OCI-LY7 (cell line): ENCODE measurements around the gene RHBDD1.

Experiments
- CTCF ChIP-seq: fragments of 200-600 bp; sonication (generic); conservative IDR thresholded peaks from 2 replicates; pipeline ENCODE4 v1.5.1; 2014; ENCODE audit warnings: mild to moderate bottlenecking, antibody characterized with exemption, low read length, moderate library complexity, mixed read lengths
- EZH2phosphoT487 ChIP-seq: fragments of 200-600 bp; sonication (generic); IDR thresholded peaks from 2 replicates; pipeline ENCODE4 v1.6.1; 2018; ENCODE audit warnings: low read depth, borderline replicate concordance, mild to moderate bottlenecking, mixed run types, antibody characterized with exemption, low read length, moderate library complexity, mixed read lengths

- no peak for TF ChIP-seq CTCF
- TF ChIP-seq EZH2phosphoT487, result no peak
Measured at GRCh38 chr2:226909126-226909525, 73.3 kb downstream of the RHBDD1 start.
